Tibial artery (tissue), 4 donors: ENCODE measurements around the gene NAGLU.
A peak's percentile ranks its signal among the peaks of the same experiment; 100 is the strongest.

Source experiments
- DNase-seq, 2 donors: peaks; one replicate each; pipeline ENCODE4 v3.0.0-alpha.2; 2019
- H3K27ac ChIP-seq, 2 donors: fragments of 200-600 bp; sonication (generic) in 1 of 2; 1 replicate in 1 of 2; 2 replicates in 1 of 2; pipeline ENCODE4 v1.5.1; 2018 to 2019; ENCODE audit warnings: mild to moderate bottlenecking in 1 of 2
- H3K27me3 ChIP-seq, 2 donors: fragments of 200-600 bp; sonication (generic) in 1 of 2; one replicate each; pipeline versions ENCODE4 v1.5.1 to v1.6.0; 2016 to 2019
- H3K36me3 ChIP-seq, 3 donors: fragments of 200-600 bp; sonication (generic) in 2 of 3; one replicate each; pipeline ENCODE4 v1.5.1; 2016 to 2019; ENCODE audit warnings: mild to moderate bottlenecking in 2 of 3
- H3K4me1 ChIP-seq, 4 donors: fragments of 200-600 bp; sonication (generic) in 2 of 4; 1 replicate in 3 of 4; 2 replicates in 1 of 4; pipeline ENCODE4 v1.5.1; 2016 to 2019
- H3K4me3 ChIP-seq, 2 donors: fragments of 200-600 bp; sonication (generic) in 1 of 2; 1 replicate in 1 of 2; 2 replicates in 1 of 2; pipeline ENCODE4 v1.5.1; 2018 to 2019; ENCODE audit warnings: mild to moderate bottlenecking in 2 of 2
- H3K9me3 ChIP-seq, 3 donors: fragments of 200-600 bp; sonication (generic) in 1 of 3; one replicate each; pipeline ENCODE4 v1.5.1; 2016 to 2019
- CTCF ChIP-seq, 2 experiments: fragments of 200-600 bp in 1 of 2; fragments of 450-650 bp in 1 of 2; IDR thresholded peaks; one replicate each; pipeline ENCODE4 v1.5.1; 2017 to 2019; ENCODE audit warnings: antibody characterized with exemption in 2 of 2, mild to moderate bottlenecking in 1 of 2, moderate library complexity in 1 of 2
- intact Hi-C: fragments of 100-400 bp; cut with DNase I; formaldehyde crosslinking; loops from one replicate; pipeline ENCODE4 v1.15.0; 2023; ENCODE audit warnings: low total_unique reads

Gene NAGLU

DNA sequence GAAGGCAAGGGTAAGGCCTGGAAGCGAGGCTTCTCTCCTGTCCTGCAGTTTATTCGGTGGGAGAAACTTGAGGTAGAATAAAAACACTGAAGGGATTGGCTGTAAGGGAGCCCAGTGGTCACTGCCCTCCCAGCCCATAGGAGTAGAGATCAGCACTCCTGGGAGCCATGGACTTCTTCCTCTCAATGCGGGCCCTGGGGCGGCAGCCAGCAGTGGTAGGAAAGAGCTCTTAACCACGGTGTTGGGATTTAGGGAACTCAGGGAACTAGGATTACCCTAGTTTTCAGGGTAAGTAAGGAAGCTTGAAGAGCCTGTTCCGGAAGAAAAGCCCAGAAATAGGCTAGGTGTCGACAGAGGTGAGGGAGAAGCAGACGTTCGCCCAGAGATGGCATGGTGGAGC lies 23.8 kb upstream of the NAGLU start:
- Histone ChIP-seq H3K4me1 (peaks cover 0 to 58% (median 46%) of the 10 kb centered on the region in 4 donors), H3K4me3 (no peak overlapping the region), H3K27ac (peak overlapping the region; percentile 92), H3K36me3 (peaks cover 17 to 65% (median 52%) of the 10 kb centered on the region in 3 donors), H3K27me3 (no peaks in the 10 kb centered on the region), H3K9me3 (no peaks in the 10 kb centered on the region)
- TF ChIP-seq CTCF (IDR thresholded peaks at IDR 0.05), result no peak
- intact Hi-C loops, result loop anchor here (5.0 kb wide), 1 partner anchor 85 kb away; no protein-coding TSS in a partner anchor
- no peak for DNase-seq

- TF ChIP-seq CTCF (IDR thresholded peaks at IDR 0.05), result no peak
- Histone ChIP-seq H3K4me3 (no peak overlapping the region), H3K27me3 (no peaks in the 10 kb centered on the region), H3K36me3 (peaks cover 12 to 60% (median 46%) of the 10 kb centered on the region in 3 donors), H3K9me3 (no peaks in the 10 kb centered on the region), H3K27ac (peak overlapping the region; percentile 92), H3K4me1 (peaks cover 0 to 63% (median 51%) of the 10 kb centered on the region in 4 donors)
- intact Hi-C loops, result loop anchor here (5.0 kb wide), 1 partner anchor 85 kb away; no protein-coding TSS in a partner anchor
- DNase-seq, result no peak
Measured at GRCh38 chr17:42512733-42513251, 23.2 kb upstream of the NAGLU start.

GRCh38 chr17:42513686-42514085 lies 22.4 kb upstream of the NAGLU start:
- no peak for DNase-seq
- peaks cover 3 to 51% (median 37%) of the 10 kb centered on the region in 3 donors for H3K36me3 ChIP-seq
- peak overlapping the region; percentile 92 for H3K27ac ChIP-seq
- no peak for TF ChIP-seq CTCF (IDR thresholded peaks at IDR 0.05)
- intact Hi-C loops, result loop anchor here (5.0 kb wide), 1 partner anchor 86 kb away; no protein-coding TSS in a partner anchor
- no peaks in the 10 kb centered on the region for H3K9me3 ChIP-seq
- no peaks in the 10 kb centered on the region for H3K27me3 ChIP-seq
- H3K4me1 ChIP-seq, result peaks cover under 1 to 72% (median 59%) of the 10 kb centered on the region in 4 donors
- no peak overlapping the region for H3K4me3 ChIP-seq

GRCh38 chr17:42514279-42514678 lies 21.8 kb upstream of the NAGLU start:
- Histone ChIP-seq H3K27ac (peak overlapping the region; percentile 92), H3K9me3 (no peaks in the 10 kb centered on the region), H3K36me3 (peaks cover 0 to 45% (median 31%) of the 10 kb centered on the region in 3 donors), H3K4me1 (peaks cover 6 to 78% (median 62%) of the 10 kb centered on the region in 4 donors), H3K4me3 (no peak overlapping the region), H3K27me3 (no peaks in the 10 kb centered on the region)
- TF ChIP-seq CTCF (IDR thresholded peaks at IDR 0.05), result no peak
- intact Hi-C loops, result loop anchor here (5.0 kb wide), 1 partner anchor 87 kb away; no protein-coding TSS in a partner anchor
- no peak for DNase-seq

DNA sequence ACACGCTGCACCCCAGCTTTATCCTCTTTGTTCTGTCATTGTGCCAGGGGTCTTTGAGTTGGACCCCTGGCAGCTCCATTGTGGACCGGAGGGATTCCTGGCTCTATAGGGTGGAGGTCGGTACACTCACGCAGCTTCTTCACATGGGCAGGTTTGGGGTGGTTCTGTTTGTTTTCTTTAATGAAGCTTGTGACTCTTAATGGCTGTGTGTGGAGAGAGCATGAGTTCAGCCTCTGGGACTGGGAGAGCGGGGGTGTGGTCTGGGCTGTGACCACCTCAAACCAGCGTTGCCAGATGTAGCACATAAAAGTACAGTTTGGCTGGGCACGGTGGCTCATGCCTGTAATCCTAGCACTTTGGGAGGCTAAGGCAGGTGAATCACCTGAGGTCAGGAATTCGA lies 21.2 kb upstream of the NAGLU start:
- Histone ChIP-seq H3K9me3 (no peaks in the 10 kb centered on the region), H3K4me3 (no peak overlapping the region), H3K4me1 (peaks cover 9 to 78% (median 63%) of the 10 kb centered on the region in 4 donors), H3K27me3 (no peaks in the 10 kb centered on the region), H3K36me3 (peaks cover 0 to 39% (median 25%) of the 10 kb centered on the region in 3 donors), H3K27ac (peak overlapping the region; percentile 92)
- no peak for DNase-seq
- intact Hi-C loops, result loop anchor here (5.0 kb wide), 3 partner anchors 88 to 193 kb away; no protein-coding TSS in a partner anchor
- TF ChIP-seq CTCF (IDR thresholded peaks at IDR 0.05), result no peak
